Mesenchymal stem cell (in vitro differentiated cells and primary cell): Measurements from ENCODE around the gene SLC25A26.

ENCODE experiments used
- DNase-seq: peaks from one replicate; pipeline ENCODE4 v3.0.0-alpha.2; 2013
- H2AFZ ChIP-seq: one replicate; pipeline ENCODE4 v1.6.1; 2013; ENCODE audit warnings: low read depth, mild to moderate bottlenecking, control low read depth, inconsistent platforms, low read length, moderate library complexity
- H2AK5ac ChIP-seq: 2 replicates; pipeline ENCODE4 v1.6.1; 2013; ENCODE audit warnings: low read length, moderate library complexity, mild to moderate bottlenecking, inconsistent platforms; ENCODE audit not compliant: severe bottlenecking
- H2BK120ac ChIP-seq: one replicate; pipeline ENCODE4 v1.6.1; 2013; ENCODE audit warnings: low read depth, mild to moderate bottlenecking, inconsistent platforms, low read length, moderate library complexity
- H2BK12ac ChIP-seq, 2 experiments: one replicate each; pipeline ENCODE4 v1.6.1; 2013; ENCODE audit warnings: inconsistent platforms in 2 of 2, low read length in 2 of 2, mild to moderate bottlenecking in 2 of 2, moderate library complexity in 2 of 2, control low read depth in 1 of 2
- H2BK15ac ChIP-seq: one replicate; pipeline ENCODE4 v1.6.1; 2013; ENCODE audit warnings: mild to moderate bottlenecking, low read depth, inconsistent platforms; ENCODE audit not compliant: poor library complexity, severe bottlenecking
- H2BK5ac ChIP-seq: 2 replicates; pipeline ENCODE4 v1.6.1; 2013; ENCODE audit warnings: low read depth, mild to moderate bottlenecking, low read length, control low read depth, inconsistent platforms; ENCODE audit not compliant: poor library complexity, severe bottlenecking
- H3K14ac ChIP-seq, 2 experiments: one replicate each; pipeline ENCODE4 v1.6.1; 2013; ENCODE audit warnings: inconsistent platforms in 2 of 2, low read length in 2 of 2, control low read depth in 1 of 2, mild to moderate bottlenecking in 1 of 2, moderate library complexity in 1 of 2
- H3K18ac ChIP-seq, 2 experiments: one replicate each; pipeline ENCODE4 v1.6.1; 2013; ENCODE audit warnings: inconsistent platforms in 2 of 2, low read length in 2 of 2, control low read depth in 1 of 2, low read depth in 1 of 2, mild to moderate bottlenecking in 1 of 2
- H3K23ac ChIP-seq, 2 experiments: one replicate each; pipeline ENCODE4 v1.6.1; 2013; ENCODE audit warnings: inconsistent platforms in 2 of 2, low read length in 2 of 2, mild to moderate bottlenecking in 2 of 2, moderate library complexity in 2 of 2, control low read depth in 1 of 2
- H3K27ac ChIP-seq: 2 replicates; pipeline ENCODE4 v1.5.1; 2013; ENCODE audit warnings: mild to moderate bottlenecking, moderate library complexity, low read length, control low read depth, inconsistent platforms; ENCODE audit not compliant: poor library complexity, severe bottlenecking
- H3K27me3 ChIP-seq, 2 experiments: 2 replicates each; pipeline versions ENCODE4 v1.6.1 to v1.7.0; 2013; ENCODE audit warnings: low read length in 2 of 2, mild to moderate bottlenecking in 2 of 2, moderate library complexity in 2 of 2, control low read depth in 1 of 2, inconsistent platforms in 1 of 2; ENCODE audit not compliant: control insufficient read depth in 1 of 2, insufficient read depth in 1 of 2
- H3K36me3 ChIP-seq, 2 experiments: 2 replicates each; pipeline versions ENCODE4 v1.6.1 to v1.7.0; 2013; ENCODE audit warnings: low read length in 2 of 2, control low read depth in 1 of 2, inconsistent platforms in 1 of 2, low read depth in 1 of 2, mild to moderate bottlenecking in 1 of 2; ENCODE audit not compliant: insufficient read depth in 2 of 2, control insufficient read depth in 1 of 2
- H3K4ac ChIP-seq, 2 experiments: one replicate each; pipeline ENCODE4 v1.6.1; 2013; ENCODE audit warnings: inconsistent platforms in 2 of 2, low read length in 2 of 2, mild to moderate bottlenecking in 2 of 2, moderate library complexity in 2 of 2, control low read depth in 1 of 2, low read depth in 1 of 2
- H3K4me1 ChIP-seq: 2 replicates; pipeline ENCODE4 v1.6.1; 2013; ENCODE audit warnings: low read depth, low read length, control low read depth; ENCODE audit not compliant: control insufficient read depth, insufficient read depth
- H3K4me2 ChIP-seq: 2 replicates; pipeline ENCODE4 v1.6.1; 2013; ENCODE audit warnings: low read length, mild to moderate bottlenecking, inconsistent platforms; ENCODE audit not compliant: poor library complexity, severe bottlenecking
- H3K4me3 ChIP-seq, 2 experiments: 2 replicates each; pipeline versions ENCODE4 v1.5.1 to v1.7.0; 2013; ENCODE audit warnings: low read length in 2 of 2, mild to moderate bottlenecking in 2 of 2, control low read depth in 1 of 2, low read depth in 1 of 2; ENCODE audit not compliant: insufficient read depth in 1 of 2
- H3K79me1 ChIP-seq: replicated peaks from 2 replicates; pipeline ENCODE4 v1.6.1; 2013; ENCODE audit warnings: mild to moderate bottlenecking, control low read depth, low read length, inconsistent platforms; ENCODE audit not compliant: poor library complexity, severe bottlenecking
- H3K9ac ChIP-seq: 2 replicates; pipeline ENCODE4 v1.7.0; 2013; ENCODE audit warnings: mild to moderate bottlenecking, low read length, moderate library complexity
- H3K9me3 ChIP-seq: 2 replicates; pipeline ENCODE4 v1.7.0; 2013; ENCODE audit warnings: mild to moderate bottlenecking, low read length; ENCODE audit not compliant: control insufficient read depth
- H4K8ac ChIP-seq: one replicate; pipeline ENCODE4 v1.6.1; 2013; ENCODE audit warnings: inconsistent platforms, mild to moderate bottlenecking, low read length, moderate library complexity
- H4K91ac ChIP-seq: one replicate; pipeline ENCODE4 v1.6.1; 2013; ENCODE audit warnings: mild to moderate bottlenecking, low read length, inconsistent platforms
- WGBS: methylation state at CpG from one replicate; pipeline ENCODE4 v1.1.7; 2013; ENCODE audit warnings: mixed read lengths; 5-methylcytosine and 5-hydroxymethylcytosine counted together

SLC25A26 gene

GRCh38 chr3:66227915-66228314 lies 7.1 kb downstream of the SLC25A26 start:
- Histone ChIP-seq H3K79me1 (peaks cover 34% of the 10 kb centered on the region), H4K91ac (no peak overlapping the region), H3K18ac (no peak overlapping the region), H3K4ac (no peak overlapping the region), H3K4me1 (no peaks in the 10 kb centered on the region), H3K36me3 (peaks cover under 1 to 5% of the 10 kb centered on the region in 2 experiments), H3K4me3 (no peak overlapping the region), H3K4me2 (no peak overlapping the region), H2BK12ac (no peak overlapping the region), H3K27ac (no peak overlapping the region), H3K14ac (no peak overlapping the region), H3K9ac (peak overlapping the region; percentile 52), H3K27me3 (no peaks in the 10 kb centered on the region), H2AK5ac (no peak overlapping the region), H2BK5ac (no peak overlapping the region), H2BK15ac (no peak overlapping the region), H3K9me3 (no peaks in the 10 kb centered on the region), H2AFZ (no peak overlapping the region), H2BK120ac (no peak overlapping the region), H3K23ac (no peak overlapping the region), H4K8ac (no peak overlapping the region)
- no peak for DNase-seq
- 57% methylated on average over 2 of the region's 2 CpGs for WGBS

GRCh38 chr3:66228707-66229106 lies 7.9 kb downstream of the SLC25A26 start:
- H3K9me3 ChIP-seq = no peaks in the 10 kb centered on the region
- H3K4me1 ChIP-seq = no peaks in the 10 kb centered on the region
- H2BK12ac ChIP-seq = no peak overlapping the region
- H2AFZ ChIP-seq = no peak overlapping the region
- H3K14ac ChIP-seq = no peak overlapping the region
- no peak overlapping the region for H4K91ac ChIP-seq
- H2BK15ac ChIP-seq = no peak overlapping the region
- H2BK5ac ChIP-seq = no peak overlapping the region
- H3K79me1 ChIP-seq = peaks cover 32% of the 10 kb centered on the region
- DNase-seq = no peak
- no peak overlapping the region for H2BK120ac ChIP-seq
- no peak overlapping the region for H3K4me3 ChIP-seq
- H3K9ac ChIP-seq = peak overlapping the region; percentile 52
- no peak overlapping the region for H3K4ac ChIP-seq
- H4K8ac ChIP-seq = no peak overlapping the region
- no peak overlapping the region for H2AK5ac ChIP-seq
- H3K27ac ChIP-seq = no peak overlapping the region
- no peak overlapping the region for H3K23ac ChIP-seq
- H3K18ac ChIP-seq = no peak overlapping the region
- H3K36me3 ChIP-seq = peaks cover 0 to 5% of the 10 kb centered on the region in 2 experiments
- no peaks in the 10 kb centered on the region for H3K27me3 ChIP-seq
- 100% methylated on average over 1 of the region's 1 CpG for WGBS
- no peak overlapping the region for H3K4me2 ChIP-seq

GRCh38 chr3:66229931-66230330 lies 9.1 kb downstream of the SLC25A26 start:
- Histone ChIP-seq H3K27me3 (no peaks in the 10 kb centered on the region), H3K14ac (no peak overlapping the region), H2AFZ (no peak overlapping the region), H3K79me1 (peaks cover 29% of the 10 kb centered on the region), H3K9ac (no peak overlapping the region), H3K4me3 (no peak overlapping the region), H3K23ac (no peak overlapping the region), H3K9me3 (no peaks in the 10 kb centered on the region), H2BK15ac (no peak overlapping the region), H3K27ac (no peak overlapping the region), H3K4me1 (no peaks in the 10 kb centered on the region), H3K36me3 (peaks cover 0 to 4% of the 10 kb centered on the region in 2 experiments), H2BK12ac (no peak overlapping the region), H4K91ac (no peak overlapping the region), H4K8ac (no peak overlapping the region), H3K4me2 (no peak overlapping the region), H3K18ac (no peak overlapping the region), H2BK120ac (no peak overlapping the region), H2AK5ac (no peak overlapping the region), H2BK5ac (no peak overlapping the region), H3K4ac (no peak overlapping the region)
- DNase-seq = no peak
- 67% methylated on average over 3 of the region's 4 CpGs for WGBS

GRCh38 chr3:66233033-66233432 lies 12.2 kb downstream of the SLC25A26 start:
- H3K4ac ChIP-seq = no peak overlapping the region
- H2BK15ac ChIP-seq = no peak overlapping the region
- H4K8ac ChIP-seq = no peak overlapping the region

More at GRCh38 chr3:66233033-66233432, 12.2 kb downstream of the SLC25A26 start:
- Histone ChIP-seq H2BK5ac (no peak overlapping the region), H3K9me3 (peaks cover 5% of the 10 kb centered on the region), H3K27ac (no peak overlapping the region), H3K4me1 (no peaks in the 10 kb centered on the region), H3K27me3 (no peaks in the 10 kb centered on the region), H3K4me3 (no peak overlapping the region), H3K18ac (no peak overlapping the region), H3K14ac (no peak overlapping the region), H3K79me1 (peaks cover 29% of the 10 kb centered on the region), H2BK120ac (no peak overlapping the region), H4K91ac (no peak overlapping the region), H3K9ac (no peak overlapping the region), H3K23ac (no peak overlapping the region), H3K36me3 (no peaks in the 10 kb centered on the region), H3K4me2 (no peak overlapping the region), H2AFZ (no peak overlapping the region), H2BK12ac (no peak overlapping the region), H2AK5ac (no peak overlapping the region)
- no peak for DNase-seq
- WGBS = 79% methylated on average over 2 of the region's 4 CpGs
